Measurements from ENCODE around the gene PFDN5.
"Not testable (repeated sequence)": the region's sequence is repeated elsewhere in the genome, so short reads cannot be mapped to it uniquely, and the experiment has no call there.

The PFDN5 gene

GRCh38 chr12:53328043-53328435 lies 32.7 kb downstream of the PFDN5 start:
- no peak for DNase-seq (ENCODE audit: low spot score)

- no peak for DNase-seq (ENCODE audit: low spot score)
These were observed 35.3 kb downstream of the PFDN5 start for GRCh38 chr12:53330671-53331070.

- DNase-seq (ENCODE audit: low spot score) = not testable (repeated sequence)
These were observed 37.0 kb downstream of the PFDN5 start for GRCh38 chr12:53332339-53332738.

- DNase-seq (ENCODE audit: low spot score) = no peak
These were observed 37.4 kb downstream of the PFDN5 start for GRCh38 chr12:53332744-53333143.

- DNase-seq (ENCODE audit: low spot score) = no peak
These were observed 37.9 kb downstream of the PFDN5 start for GRCh38 chr12:53333289-53333688.

- DNase-seq (ENCODE audit: low spot score) = no peak
These were observed 38.5 kb downstream of the PFDN5 start for GRCh38 chr12:53333845-53334244.

- DNase-seq (ENCODE audit: low spot score) = no peak
These were observed 39.5 kb downstream of the PFDN5 start for GRCh38 chr12:53334822-53335221.

- no peak for DNase-seq (ENCODE audit: low spot score)
These were observed 40.9 kb downstream of the PFDN5 start, which contains the start of gene SP7 for GRCh38 chr12:53336181-53336681. Gene SP7 (minus strand): TSS chr12:53336354. CDS start chr12:53335646, 708 bp downstream.

- no peak for DNase-seq (ENCODE audit: low spot score)
These were observed 42.7 kb downstream of the PFDN5 start for GRCh38 chr12:53338017-53338416.

- DNase-seq (ENCODE audit: low spot score) = no peak
These were observed 43.6 kb downstream of the PFDN5 start for GRCh38 chr12:53338916-53339315.

GRCh38 chr12:53340398-53340797 lies 45.1 kb downstream of the PFDN5 start:
- no peak for DNase-seq (ENCODE audit: low spot score)

GRCh38 chr12:53343449-53343848 lies 48.1 kb downstream of the PFDN5 start:
- no peak for DNase-seq (ENCODE audit: low spot score)

GRCh38 chr12:53343969-53344368 lies 48.6 kb downstream of the PFDN5 start:
- DNase-seq (ENCODE audit: low spot score) = no peak

- DNase-seq (ENCODE audit: low spot score) = no peak
These were observed 49.1 kb downstream of the PFDN5 start for GRCh38 chr12:53344487-53344823.

- peak; percentile 92 for DNase-seq (ENCODE audit: low spot score)
These were observed 49.6 kb downstream of the PFDN5 start for GRCh38 chr12:53344824-53345485.

- DNase-seq (ENCODE audit: low spot score) = no peak
These were observed 50.3 kb downstream of the PFDN5 start for GRCh38 chr12:53345486-53346188.

- DNase-seq (ENCODE audit: low spot score) = no peak
These were observed 51.1 kb downstream of the PFDN5 start for GRCh38 chr12:53346491-53346890.

- no peak for DNase-seq (ENCODE audit: low spot score)
These were observed 52.6 kb downstream of the PFDN5 start for GRCh38 chr12:53347905-53348304.

Measured in pons (tissue), 1 donor.